IPS DF 4.7 (cell line): ENCODE results near the gene TMEM117.

Experiments used
- DNase-seq: peaks from one replicate; pipeline ENCODE4 v3.0.0-alpha.2; 2013; ENCODE audit warnings: low spot score; ENCODE audit errors: extremely low read depth

TMEM117 gene

DNA sequence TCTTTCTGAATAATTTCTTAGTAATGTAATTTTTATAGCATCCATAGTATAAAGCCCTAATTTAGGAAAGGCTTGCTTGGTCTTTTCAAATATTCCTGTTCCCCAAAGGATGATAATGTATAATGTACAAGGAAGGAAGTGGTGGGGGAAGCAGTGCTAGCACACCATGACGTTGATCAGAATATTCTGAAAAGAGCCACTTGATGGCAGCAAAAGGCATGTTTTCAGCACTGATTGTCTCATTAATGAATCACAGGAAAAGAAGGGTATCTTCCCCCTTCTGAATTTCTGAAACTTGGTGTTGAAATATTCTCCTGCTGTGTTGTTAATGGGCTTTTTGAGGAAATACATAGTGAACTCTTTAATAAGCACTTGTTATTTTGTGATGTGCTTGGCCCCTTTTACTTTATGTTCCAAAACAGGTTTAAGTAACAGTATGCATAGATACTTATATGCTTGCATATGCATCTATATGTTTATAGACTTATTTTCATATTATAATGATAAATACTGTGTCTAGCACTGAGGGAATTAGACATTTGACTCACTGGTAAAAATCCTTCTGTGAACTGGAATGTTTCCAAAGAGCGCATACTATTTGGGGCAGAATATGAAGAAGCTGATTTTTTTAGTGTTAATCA is 122.0 kb downstream of the TMEM117 start:
- DNase-seq = peak; percentile 30

DNA sequence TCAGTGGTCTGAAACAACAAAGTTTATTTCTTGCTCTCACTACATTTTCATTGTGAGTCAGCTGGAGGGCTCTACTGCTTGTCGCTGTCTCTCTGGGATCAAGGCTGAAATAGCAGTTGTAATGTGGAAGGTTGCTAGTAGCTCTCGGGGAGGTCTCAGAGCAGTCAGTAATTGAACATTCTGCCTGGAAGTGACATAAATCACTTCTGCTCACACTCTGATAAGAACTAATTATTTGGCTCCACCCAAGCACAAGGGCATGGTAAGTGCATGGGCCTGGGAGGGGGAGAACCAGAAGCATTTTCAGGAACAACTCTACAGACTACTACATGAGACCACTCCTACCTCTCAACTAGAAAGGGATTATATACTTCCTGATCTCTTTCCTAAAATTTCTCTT is 128.2 kb downstream of the TMEM117 start:
- no peak for DNase-seq

DNA sequence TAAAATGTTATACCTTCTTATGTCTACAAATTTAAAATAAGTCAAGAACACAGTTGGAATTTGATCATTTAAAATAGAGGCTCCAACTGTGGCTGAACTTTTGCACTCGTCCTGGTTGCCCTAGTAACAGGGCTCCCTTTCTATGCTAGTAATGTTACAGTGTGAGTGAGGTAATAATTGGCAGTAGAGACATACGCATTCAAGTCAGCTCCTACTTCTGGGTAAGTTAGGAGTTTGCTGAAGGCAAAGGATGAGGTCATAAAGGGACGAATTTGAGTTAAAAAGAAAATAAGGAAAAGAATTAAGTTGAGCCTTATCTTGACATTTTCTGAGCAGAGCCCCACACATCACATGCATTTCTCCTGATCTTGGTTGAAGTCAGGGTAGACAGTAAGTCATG is 129.1 kb downstream of the TMEM117 start:
- no peak for DNase-seq

DNA sequence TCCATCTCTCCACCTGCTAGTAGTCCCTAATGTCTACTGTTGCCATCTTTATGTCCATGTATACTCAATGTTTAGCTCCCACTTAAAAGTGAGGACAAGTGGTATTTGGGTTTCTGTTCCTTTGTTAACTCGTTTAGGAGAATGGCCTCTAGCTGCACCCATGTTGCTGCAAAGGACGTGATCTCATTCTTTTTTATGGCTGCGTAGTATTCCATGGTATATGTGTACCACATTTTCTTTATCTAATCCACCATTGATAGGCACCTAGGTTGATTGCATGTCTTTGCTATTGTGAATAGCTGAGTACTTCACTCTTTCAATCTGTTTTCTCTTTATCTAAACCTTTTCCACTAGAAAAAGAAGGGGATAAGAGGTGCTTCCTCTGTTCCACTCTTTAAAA is 130.0 kb downstream of the TMEM117 start:
- DNase-seq = no peak

DNA sequence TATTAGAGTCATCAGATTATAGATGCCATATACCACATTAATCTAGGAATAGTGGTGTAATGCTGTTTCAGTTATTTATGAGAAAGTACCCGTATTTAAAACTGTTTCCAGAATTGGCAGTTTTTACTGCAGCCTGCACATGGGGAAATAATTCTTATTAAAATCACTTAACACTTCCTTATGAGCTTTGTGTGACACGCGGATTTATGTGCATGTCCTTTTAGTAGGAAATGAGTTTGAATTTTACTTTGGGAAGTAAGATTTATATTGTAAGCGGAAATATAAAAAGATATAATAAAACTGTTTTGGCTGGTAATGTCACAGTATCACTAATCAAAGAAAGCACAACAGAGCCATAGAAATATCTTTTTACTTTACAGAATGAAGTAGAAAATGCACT is 132.9 kb downstream of the TMEM117 start:
- DNase-seq = no peak

DNA sequence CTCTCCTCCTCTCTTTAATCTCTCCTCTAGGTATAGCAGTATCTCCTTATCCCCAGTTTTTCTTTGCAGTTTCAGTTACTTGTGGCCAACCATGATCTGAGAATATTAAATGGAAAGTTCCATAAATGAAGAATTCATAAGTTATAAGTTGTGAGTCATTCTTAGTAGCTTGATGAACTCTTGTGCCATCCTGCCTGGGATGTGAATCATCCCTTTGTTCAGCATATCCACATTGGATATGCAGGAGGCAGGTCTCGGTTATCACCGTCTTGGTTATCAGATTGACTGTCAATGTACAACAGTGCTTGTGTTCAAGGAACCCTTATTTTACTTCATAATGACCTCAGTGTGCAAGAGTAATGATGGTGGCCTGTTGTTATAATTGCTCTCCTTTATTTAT is 134.0 kb downstream of the TMEM117 start:
- DNase-seq = no peak

DNA sequence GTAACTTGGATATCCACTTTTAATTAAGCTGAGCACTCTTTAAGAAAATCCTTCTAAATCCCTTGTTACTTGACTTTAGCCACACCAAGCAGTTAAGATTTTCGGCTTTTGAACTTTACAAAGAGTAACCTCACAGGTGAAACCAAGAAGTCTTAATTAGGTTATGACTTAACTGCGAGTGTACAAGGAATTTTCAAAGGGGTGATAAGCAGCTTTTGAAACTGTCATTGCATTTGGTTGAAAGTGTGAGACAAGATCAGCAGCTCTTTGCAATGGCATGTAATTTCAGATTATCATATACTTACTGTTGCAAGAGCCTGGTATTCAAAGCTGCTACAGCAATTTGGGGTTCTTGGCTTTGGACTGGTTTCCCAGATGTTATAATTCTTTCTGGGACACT is 137.5 kb downstream of the TMEM117 start:
- no peak for DNase-seq

DNA sequence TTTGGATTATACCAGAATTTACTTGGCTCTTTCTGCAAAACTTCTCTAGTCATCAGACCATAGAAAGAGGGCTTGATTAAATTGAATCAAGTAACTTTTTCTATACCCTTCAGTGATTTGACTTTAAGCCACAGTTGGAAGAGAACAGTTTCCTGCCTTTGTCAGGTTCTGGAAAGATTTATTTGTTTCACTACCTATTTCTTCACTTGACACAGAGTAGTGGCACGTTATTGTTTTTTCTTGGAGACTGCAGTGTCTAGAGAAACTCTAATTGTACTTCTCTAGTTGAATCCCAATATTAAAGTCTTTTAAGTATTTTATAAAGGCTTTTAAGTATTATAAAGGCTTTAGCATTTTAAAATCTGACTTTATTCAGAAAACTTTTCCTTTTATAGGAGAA is 138.1 kb downstream of the TMEM117 start:
- DNase-seq = no peak

DNA sequence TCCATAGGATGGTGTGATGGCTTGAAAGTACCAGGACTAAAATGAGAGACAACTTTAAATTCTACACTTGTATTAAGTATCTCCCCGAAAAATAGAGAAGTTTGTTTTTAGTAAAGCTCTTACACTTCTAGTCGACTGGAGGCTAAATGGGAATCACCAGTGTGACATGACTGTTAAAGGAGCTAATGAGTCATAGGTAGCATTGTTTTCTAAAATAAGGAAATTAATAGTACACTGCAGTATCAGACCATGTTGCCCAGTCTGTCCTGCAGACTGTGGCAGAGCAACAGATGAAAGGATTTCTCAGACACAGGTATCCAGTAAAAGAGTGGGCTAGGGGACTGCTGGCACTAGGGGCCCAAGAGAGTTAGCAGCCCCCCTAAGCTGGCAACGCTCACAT is 140.1 kb downstream of the TMEM117 start:
- no peak for DNase-seq

DNA sequence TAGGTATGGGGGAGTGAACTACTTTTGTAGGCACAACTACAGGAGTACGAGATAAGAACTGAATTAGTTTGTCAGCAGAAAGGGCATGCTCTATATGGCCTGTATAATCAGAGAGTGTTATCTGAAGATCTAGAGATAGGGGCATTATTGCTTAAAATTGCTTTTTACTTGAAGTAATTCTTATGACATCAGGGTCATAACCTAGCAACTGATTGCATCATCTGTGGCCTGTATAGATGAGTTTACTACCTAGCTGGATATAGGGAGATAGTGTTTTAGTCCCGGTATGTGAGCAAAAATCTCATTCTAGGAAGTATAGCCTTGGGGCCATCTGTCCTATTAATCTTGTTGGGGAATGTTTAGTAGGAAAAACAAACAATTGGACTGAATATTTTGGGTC is 142.7 kb downstream of the TMEM117 start:
- no peak for DNase-seq

DNA sequence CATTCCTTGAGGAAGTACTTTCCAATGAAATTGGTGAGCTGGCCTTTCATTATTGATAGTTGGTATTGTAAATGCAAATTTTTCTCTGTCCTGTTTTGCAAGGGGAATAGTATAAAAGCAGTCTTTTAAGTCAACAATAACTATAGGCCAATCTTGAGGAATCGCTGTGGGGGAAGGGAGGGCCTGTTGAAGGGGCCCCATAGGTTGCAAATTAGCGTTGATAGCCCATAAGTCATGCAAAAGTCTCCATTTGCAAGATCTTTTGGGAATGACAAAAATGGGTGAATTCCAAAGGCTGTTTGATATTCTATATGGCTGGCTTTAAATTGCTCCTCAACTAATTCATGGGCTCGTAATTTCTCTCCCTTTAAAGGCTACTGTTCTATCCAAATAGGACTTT is 143.6 kb downstream of the TMEM117 start:
- no peak for DNase-seq

DNA sequence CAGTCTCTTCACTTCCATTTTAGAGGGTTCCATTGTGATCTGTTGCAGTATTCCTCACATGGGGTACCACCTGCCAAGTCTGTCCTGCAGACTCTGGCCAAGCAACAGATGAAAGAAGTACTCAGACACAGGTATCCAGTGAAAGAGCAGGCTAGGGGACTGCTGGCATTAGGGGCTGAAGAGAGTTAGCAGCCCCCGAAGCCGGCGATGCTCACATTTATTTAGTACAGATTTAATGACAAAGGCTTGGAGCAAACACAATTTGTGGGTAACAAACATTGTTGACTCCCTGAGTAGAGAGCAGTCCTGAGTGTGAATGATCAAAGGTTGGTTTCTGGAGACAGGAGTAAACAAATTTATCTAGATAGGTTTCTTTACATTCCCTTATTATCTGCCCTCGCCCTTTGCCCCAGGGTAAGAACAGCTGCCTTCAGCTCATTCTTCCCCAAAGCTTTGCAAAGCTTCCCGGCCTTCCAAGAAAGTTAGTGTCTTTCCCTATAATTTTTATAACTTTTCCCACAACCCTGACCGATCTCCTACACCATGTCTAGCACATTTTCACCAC is 144.8 kb downstream of the TMEM117 start:
- DNase-seq = no peak

DNA sequence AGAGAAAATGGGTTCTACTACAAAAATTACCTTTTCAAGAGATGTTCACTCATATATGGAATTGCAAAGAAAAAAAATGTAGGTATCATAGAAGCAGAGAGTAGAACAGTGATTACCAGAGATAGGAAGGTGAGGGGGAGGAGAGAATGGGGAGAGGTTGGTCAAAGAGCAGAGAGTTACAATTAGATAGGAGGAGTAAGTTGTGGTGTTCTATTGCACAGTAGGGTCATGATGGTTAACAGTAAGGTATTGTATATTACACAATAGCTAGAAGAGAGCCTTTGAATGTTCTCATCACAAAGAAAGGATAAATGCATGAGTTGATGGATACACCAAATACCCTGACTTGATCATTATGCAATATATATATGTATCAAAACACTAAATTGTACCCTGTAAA is 145.8 kb downstream of the TMEM117 start:
- no peak for DNase-seq

DNA sequence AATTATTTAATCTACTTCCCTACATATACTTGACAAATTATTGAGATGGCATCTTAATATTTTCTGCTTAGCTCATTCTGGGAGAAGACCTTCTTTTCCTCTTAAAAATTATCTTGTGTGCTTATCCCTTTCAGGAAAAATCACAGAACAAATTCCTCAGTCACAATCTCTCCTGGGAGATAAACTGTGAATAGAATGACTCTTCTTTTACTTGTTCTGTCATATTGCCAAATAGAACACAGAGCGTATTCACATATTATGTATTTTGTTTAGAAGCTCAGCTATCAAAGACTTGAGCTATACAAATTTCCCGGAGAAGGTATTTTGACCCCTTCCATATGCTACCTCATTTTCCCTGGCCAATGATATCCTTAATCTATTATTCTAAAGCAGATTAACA is 146.7 kb downstream of the TMEM117 start:
- no peak for DNase-seq

DNA sequence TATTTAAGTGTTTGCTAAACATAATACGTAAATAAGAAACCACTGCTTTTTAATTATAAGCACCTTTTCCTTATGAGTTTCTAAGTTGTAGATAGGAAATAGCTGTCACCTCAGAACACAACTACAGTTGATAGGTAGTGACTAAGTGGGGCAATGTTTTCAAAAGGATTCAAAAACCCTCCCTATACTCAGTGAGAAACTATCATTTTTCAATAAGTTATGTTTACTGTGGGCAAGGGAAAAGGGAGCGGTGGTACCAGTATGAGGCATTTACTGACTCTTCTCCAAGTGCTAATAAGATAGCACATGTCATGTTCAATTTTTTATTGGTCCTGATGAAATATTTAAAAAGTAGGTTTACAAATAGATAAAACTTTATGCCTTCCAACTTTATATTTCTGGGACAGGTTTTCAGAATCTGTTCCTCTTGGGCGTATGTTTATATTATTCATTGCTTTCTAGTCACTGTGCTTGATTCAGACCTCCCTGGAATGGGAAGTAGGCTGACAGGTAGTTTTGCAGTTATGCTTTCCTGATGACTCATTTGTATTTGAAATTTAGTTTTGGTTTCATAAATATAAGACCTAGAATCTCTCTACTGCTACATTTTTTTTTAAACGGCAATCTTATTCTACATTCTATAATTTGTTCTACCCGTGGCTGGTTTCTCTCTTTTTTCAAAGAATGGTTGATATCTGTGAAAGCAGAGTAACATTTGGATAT is 153.1 kb downstream of the TMEM117 start:
- DNase-seq = no peak

DNA sequence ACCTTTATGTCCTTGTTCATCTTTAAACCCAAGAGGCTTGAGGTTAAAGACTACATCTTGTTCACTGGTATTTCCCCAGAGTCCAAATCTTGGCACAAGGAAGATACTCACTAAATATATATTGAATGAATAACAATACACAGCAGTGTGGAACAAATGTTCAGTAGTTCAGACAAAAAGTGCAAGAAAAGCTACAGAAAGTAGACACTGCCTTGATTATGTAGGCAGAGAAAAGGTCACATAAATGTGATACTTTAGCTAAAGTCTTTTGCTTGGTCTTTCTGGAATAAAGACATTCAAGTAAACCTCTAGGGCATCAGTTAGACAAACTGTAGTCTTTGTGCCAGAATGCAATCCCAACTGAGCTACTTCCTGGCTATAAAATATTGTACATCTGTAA is 157.0 kb downstream of the TMEM117 start:
- no peak for DNase-seq

DNA sequence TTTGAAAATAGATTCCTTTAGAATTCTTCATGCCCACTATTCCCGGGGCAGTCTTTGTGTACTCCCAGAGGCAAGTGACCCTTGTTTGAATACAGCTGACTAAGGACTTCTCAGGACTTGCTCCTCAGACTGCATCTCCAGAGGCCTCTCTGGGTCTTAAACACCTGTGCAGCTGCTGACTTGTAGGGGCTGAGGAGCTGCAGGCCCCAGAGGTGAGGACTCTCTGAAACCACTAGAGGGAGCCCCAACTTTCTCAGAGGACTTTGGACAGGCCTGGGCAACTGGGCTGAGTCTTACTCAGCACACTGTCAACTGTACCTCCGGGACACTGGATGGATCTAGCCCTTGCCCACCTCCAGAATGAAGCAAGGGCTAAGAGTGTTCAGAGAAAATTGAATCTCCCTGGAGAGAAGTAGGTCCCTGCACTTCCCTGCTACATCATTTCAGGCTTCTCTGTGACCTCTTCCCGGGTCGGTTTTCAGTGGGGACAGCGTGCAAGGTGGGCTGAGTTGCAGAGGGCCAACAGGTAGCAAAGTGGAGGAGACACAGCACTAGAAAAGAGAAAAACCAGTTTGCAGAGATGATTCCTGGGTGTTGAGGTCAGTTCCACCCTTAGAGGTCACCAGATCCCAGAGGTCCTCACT is 164.6 kb downstream of the TMEM117 start:
- peak; percentile 69 for DNase-seq

DNA sequence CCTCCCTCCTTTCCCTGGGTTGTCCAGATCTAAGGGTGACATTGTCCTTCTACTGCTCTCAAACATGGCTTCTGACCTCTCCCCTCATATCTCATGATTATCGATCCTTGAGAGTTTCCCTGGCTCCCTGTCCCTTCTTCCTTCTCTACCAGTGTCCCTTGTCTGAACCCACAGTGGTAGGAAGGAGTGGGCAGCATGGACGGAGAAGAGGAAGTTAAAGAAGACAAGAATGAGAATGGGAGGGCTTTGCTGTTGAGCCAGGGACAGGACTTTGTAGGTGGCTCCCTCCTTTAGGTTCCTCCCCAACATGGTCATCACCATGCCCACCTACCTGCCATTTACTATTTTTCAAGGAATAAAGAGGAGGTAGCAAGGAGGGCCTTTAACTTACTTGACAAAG is 166.7 kb downstream of the TMEM117 start:
- DNase-seq = no peak

DNA sequence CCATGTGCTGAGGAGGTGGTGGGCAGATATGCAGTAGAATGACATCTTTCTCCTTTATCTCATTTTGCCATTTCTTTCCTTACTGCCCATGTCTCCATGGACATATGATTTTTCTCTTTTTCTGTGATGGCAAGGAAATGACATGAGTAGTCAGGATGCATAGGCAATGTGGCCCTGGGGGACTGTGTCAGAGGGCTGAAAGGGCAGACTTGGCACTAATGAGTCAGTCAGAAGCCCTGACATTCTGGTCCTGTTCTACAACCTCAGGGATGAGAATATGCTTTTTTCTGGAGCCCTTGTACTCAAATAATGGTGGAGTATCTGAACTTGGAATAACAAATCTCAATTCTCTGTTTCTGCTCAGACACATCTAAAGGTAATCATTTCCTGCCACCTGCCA is 167.8 kb downstream of the TMEM117 start:
- no peak for DNase-seq

DNA sequence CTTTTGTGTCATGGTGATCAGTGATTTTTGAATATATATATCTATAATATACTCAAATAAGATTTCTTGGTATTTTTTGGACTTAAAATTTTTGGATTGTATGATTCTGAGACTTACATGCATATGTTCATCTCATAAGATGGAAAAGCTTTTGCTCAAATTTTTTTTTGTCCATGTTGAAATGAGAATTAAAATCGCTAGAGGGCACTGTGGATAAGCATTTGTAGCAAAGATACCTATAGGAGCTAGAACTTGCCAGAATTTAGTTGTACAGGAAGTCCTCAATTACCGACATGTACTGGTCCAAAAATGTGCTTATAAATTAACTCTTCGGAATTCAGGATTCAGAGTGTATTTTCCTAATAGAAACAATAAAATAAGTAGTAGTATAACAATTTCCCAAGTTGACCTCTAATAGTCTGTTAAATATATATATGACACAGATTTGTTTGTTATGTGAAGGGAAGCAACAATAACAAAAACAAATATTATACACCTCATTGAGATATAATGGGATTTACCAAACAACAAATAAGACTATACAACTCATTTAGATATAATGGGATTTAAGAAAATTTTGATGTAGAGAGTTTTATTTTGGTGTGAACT is 179.6 kb downstream of the TMEM117 start:
- DNase-seq = no peak

DNA sequence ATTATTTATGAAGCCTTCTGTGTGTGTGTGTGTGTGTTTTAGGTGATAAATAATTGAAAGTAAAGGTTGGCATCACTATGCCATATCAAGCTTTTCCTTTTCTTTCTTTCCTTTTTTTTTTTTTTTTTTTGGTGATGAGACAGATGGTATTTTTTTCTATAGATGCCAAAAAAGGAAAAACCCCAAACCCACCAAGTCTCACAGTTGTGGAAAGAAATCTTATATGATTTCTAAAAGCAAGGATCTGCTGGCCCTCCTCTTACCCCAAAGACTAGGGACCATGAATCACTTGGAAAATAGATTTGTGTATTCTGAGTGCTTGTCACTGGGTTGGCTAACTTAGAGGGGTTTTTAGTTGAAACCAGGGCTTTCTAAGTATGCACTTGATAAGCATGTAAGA is 181.3 kb downstream of the TMEM117 start:
- DNase-seq = no peak

DNA sequence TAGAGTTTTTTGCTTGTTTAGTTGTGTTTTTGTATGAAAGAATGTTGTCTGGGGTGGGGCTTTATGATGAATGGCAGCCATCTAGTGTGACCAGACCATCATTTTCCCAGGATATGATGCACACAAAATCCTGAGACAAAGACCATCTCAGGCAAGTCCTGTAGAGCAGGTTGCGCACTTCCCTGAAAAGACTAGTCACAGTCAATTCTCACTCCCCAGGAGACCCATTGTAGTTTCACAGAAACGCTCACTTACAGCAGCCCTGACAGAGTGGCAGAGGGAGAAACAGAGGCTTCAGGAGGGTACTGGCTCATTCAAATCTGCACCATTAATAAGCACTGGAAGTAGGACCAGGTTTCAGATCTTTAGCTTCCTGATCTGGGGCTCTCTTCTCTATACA is 183.2 kb downstream of the TMEM117 start:
- DNase-seq = peak; percentile 25
